Measurements from ENCODE around the gene POLRMT.
A peak's percentile ranks its signal among the peaks of the same experiment; 100 is the strongest.
"Not testable (repeated sequence)": the region's sequence is repeated elsewhere in the genome, so short reads cannot be mapped to it uniquely, and the experiment has no call there.

Gene POLRMT

GRCh38 chr19:595326-596262 lies 37.7 kb downstream of the POLRMT start:
- DNase-seq: no peak

- no peak for DNase-seq
These were observed 39.0 kb downstream of the POLRMT start for GRCh38 chr19:594265-594870.

GRCh38 chr19:593505-593904 lies 39.8 kb downstream of the POLRMT start:
- DNase-seq: no peak

- DNase-seq: no peak
These were observed 40.3 kb downstream of the POLRMT start for GRCh38 chr19:593055-593454.

GRCh38 chr19:592101-592500 lies 41.2 kb downstream of the POLRMT start:
- no peak for DNase-seq

- DNase-seq: peak in 6 of 58 donors; percentile 22 to 39 (median 26)
These were observed 42.0 kb downstream of the POLRMT start for GRCh38 chr19:591099-591958.

- DNase-seq: no peak
These were observed 42.6 kb downstream of the POLRMT start for GRCh38 chr19:590750-591098.

- no peak for DNase-seq
These were observed 43.0 kb downstream of the POLRMT start for GRCh38 chr19:590396-590745.

GRCh38 chr19:589693-590395 lies 43.5 kb downstream of the POLRMT start, which contains the start of gene HCN2:
HCN2 (plus strand) TSS chr19:589881; CDS start chr19:589946, 65 bp downstream.
- no peak for DNase-seq

GRCh38 chr19:588741-589692 lies 44.3 kb downstream of the POLRMT start:
- DNase-seq: peak in 6 of 58 donors; percentile 33 to 64 (median 47)

- DNase-seq: peak in 57 of 58 donors; percentile 31 to 94 (median 81)
These were observed 45.1 kb downstream of the POLRMT start for GRCh38 chr19:588093-588740.

GRCh38 chr19:585551-586110 lies 47.7 kb downstream of the POLRMT start:
- DNase-seq: no peak

- not testable (repeated sequence) for DNase-seq
These were observed 48.2 kb downstream of the POLRMT start for GRCh38 chr19:585146-585545.

- peak in 37 of 58 donors; percentile 7 to 68 (median 33) for DNase-seq
These were observed 48.9 kb downstream of the POLRMT start for GRCh38 chr19:584240-585001.

- no peak for DNase-seq
These were observed 49.4 kb downstream of the POLRMT start for GRCh38 chr19:583968-584239.

GRCh38 chr19:583198-583967 lies 50.0 kb downstream of the POLRMT start:
- no peak for DNase-seq

- DNase-seq: no peak
These were observed 50.7 kb downstream of the POLRMT start for GRCh38 chr19:582497-583197.

Data from anterior cingulate cortex (tissue), 58 donors.